ENCODE data around the gene HMX3.

Gene HMX3

DNA sequence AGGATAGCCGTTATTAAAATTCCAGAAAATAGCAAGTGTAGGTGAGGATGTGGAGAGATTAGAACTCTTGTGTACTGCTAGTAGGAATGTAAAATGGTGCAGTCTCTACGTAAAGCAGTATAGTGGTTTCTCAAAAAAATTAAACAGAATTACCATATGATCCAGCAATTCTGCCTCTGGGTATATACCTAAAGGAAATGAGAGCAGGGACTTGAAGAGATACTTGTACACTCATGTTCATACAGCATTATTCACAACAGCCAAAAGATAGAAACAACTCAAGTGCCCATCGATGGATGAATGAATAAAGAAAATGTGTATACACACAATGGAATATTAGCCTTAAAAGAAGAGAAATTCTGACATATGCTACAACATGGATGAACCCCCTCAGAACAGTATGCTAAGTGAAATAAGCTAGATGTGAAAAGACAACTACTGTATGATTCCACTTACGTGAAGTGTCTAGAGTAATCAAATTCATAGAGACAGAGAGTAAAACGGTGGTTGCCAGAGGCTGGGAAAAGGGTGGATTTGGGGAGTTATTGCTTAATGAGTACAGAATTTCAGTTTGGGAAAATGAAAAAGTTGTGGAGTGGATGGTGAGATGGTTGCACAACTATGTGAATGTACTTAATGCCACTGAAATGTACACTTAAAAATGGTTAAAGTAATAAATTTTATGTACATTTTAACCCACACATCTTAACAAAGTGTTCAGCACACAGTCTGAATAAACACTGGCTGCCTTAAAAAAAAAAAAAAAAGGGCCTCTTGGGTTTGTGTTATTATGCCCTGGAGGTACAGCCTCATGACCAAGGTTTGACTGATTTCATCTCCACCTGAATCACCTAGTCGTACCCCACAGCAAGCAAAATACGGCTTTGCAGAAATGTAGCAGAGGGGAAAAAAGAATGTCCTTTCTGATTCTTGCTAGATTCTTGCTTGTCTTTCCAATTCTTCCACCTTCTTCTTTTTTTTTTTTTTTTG is 44.6 kb downstream of the HMX3 start:
- H3K27me3 ChIP-seq = no peaks in the 10 kb centered on the region
- peaks cover 5% of the 10 kb centered on the region for H3K36me3 ChIP-seq
- H3K9me3 ChIP-seq = peaks cover 13% of the 10 kb centered on the region
- no peak overlapping the region for H3K27ac ChIP-seq
- no peaks in the 10 kb centered on the region for H3K4me1 ChIP-seq (ENCODE audit: control insufficient read depth in 1 of 2, insufficient read depth in 1 of 2, low read depth in 1 of 2, low read length in 1 of 2)
- TF ChIP-seq, protein P1, sequence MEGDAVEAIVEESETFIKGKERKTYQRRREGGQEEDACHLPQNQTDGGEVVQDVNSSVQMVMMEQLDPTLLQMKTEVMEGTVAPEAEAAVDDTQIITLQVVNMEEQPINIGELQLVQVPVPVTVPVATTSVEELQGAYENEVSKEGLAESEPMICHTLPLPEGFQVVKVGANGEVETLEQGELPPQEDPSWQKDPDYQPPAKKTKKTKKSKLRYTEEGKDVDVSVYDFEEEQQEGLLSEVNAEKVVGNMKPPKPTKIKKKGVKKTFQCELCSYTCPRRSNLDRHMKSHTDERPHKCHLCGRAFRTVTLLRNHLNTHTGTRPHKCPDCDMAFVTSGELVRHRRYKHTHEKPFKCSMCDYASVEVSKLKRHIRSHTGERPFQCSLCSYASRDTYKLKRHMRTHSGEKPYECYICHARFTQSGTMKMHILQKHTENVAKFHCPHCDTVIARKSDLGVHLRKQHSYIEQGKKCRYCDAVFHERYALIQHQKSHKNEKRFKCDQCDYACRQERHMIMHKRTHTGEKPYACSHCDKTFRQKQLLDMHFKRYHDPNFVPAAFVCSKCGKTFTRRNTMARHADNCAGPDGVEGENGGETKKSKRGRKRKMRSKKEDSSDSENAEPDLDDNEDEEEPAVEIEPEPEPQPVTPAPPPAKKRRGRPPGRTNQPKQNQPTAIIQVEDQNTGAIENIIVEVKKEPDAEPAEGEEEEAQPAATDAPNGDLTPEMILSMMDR (IDR thresholded peaks at IDR 0.05) = no peak
- no peak overlapping the region for H3K4me3 ChIP-seq (ENCODE audit: low read depth in 1 of 2, low read length in 1 of 2)

DNA sequence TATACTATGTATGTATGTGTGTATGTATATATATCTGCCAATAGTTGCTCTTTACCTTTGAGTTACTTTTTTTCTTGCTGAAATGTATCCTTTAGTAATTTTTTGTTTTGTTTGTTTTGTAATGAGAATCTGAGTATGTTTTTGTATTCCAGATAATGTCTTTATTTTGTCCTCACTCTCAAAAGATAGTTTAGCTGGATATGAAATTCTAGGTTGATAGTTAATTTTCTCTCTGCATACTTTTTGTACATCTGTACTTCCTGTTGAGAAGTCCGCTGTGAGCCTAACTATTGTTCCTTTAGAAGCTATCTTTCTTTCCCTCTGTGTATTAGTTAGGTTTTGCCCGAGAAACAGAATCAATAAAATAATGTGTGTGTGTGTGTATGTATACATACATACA is 48.0 kb downstream of the HMX3 start:
- Histone ChIP-seq H3K27me3 (no peaks in the 10 kb centered on the region), H3K36me3 (no peaks in the 10 kb centered on the region), H3K4me1 (ENCODE audit: control insufficient read depth in 1 of 2, insufficient read depth in 1 of 2, low read depth in 1 of 2, low read length in 1 of 2) (no peaks in the 10 kb centered on the region), H3K27ac (no peak overlapping the region), H3K9me3 (peaks cover 13% of the 10 kb centered on the region), H3K4me3 (ENCODE audit: low read depth in 1 of 2, low read length in 1 of 2) (no peak overlapping the region)
- TF ChIP-seq, protein P1 (IDR thresholded peaks at IDR 0.05) = no peak

DNA sequence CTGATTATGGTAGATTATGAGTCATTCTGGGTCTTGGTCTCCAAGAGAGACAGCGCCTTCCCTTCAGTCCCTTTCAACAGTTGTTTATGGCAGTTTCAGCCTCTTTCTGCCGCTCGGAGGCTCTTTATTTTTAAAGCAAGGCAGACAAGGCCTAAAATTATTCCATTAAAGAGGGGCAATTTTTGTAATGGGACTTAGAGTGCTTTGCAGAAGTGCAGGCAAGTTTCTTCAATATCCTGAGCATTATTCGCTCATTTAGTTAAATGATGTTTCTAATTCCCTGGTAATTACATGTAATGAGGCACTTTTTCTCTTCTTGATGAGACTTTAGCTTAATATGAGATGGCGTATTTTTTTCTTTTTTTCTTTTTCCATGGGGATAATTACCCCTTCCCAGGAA is 52.0 kb downstream of the HMX3 start:
- Histone ChIP-seq H3K9me3 (peaks cover 13% of the 10 kb centered on the region), H3K4me1 (ENCODE audit: control insufficient read depth in 1 of 2, insufficient read depth in 1 of 2, low read depth in 1 of 2, low read length in 1 of 2) (no peaks in the 10 kb centered on the region), H3K4me3 (ENCODE audit: low read depth in 1 of 2, low read length in 1 of 2) (no peak overlapping the region), H3K27me3 (no peaks in the 10 kb centered on the region), H3K27ac (no peak overlapping the region), H3K36me3 (peaks cover 12% of the 10 kb centered on the region)
- TF ChIP-seq, protein P1 (IDR thresholded peaks at IDR 0.05) = no peak

All from neutrophil (primary cell).